SK-N-SH (cell line): ENCODE results near the gene PLIN5. TPM values are rescaled to one million over a fixed set of nuclear protein-coding genes. Genes with fewer than 3 reads are reported as not detected.

Experiments
- CTCF ChIA-PET: fragments of 300-600, 350-600 bp; formaldehyde crosslinking; extraction: SDS; loops from one replicate; lab custom pipeline; 2021; lab: Yijun Ruan, JAX
- POLR2A ChIA-PET: fragments of 350-600 bp; sonication (Branson Sonifier 250); formaldehyde crosslinking; extraction: SDS; loops from one replicate; lab custom pipeline; 2020; ENCODE audit warnings: antibody characterized with exemption, inconsistent platforms; lab: Yijun Ruan, JAX
- DNase-seq: peaks from one replicate; pipeline ENCODE4 v3.0.0; 2012
- H2AFZ ChIP-seq: fragments of 200-600 bp; sonication (generic); 2 replicates; pipeline ENCODE4 v1.8.1; 2016; ENCODE audit warnings: antibody characterized with exemption, mild to moderate bottlenecking, low read depth
- H3F3A ChIP-seq: fragments of 200-600 bp; sonication (generic); replicated peaks from 2 replicates; pipeline ENCODE3; 2016; ENCODE audit warnings: antibody characterized with exemption, mild to moderate bottlenecking; ENCODE audit not compliant: insufficient read depth
- H3K27ac ChIP-seq, 2 experiments: fragments of 200-500 bp in 1 of 2; fragments of 200-600 bp in 1 of 2; sonication (Bioruptor generic) in 1 of 2; sonication (generic), shearing (Covaris generic) in 1 of 2; 2 replicates each; pipeline versions ENCODE4 v1.5.1 to v1.6.1; 2014 to 2016; ENCODE audit warnings: low read depth in 2 of 2, inconsistent platforms in 1 of 2, low read length in 1 of 2, mild to moderate bottlenecking in 1 of 2, mixed read lengths in 1 of 2
- H3K27me3 ChIP-seq: fragments of 200-600 bp; sonication (generic), shearing (Covaris generic); 2 replicates; pipeline ENCODE4 v1.6.1; 2016; ENCODE audit warnings: mixed run types; ENCODE audit not compliant: insufficient read depth
- H3K36me3 ChIP-seq, 2 experiments: fragments of 200-500 bp in 1 of 2; fragments of 200-600 bp in 1 of 2; sonication (Bioruptor generic) in 1 of 2; sonication (generic) in 1 of 2; replicated peaks in 1 of 2; 2 replicates each; pipeline versions ENCODE3 to v1.5.1; 2014 to 2016; ENCODE audit warnings: low read length in 1 of 2, mild to moderate bottlenecking in 1 of 2; ENCODE audit not compliant: insufficient read depth in 2 of 2, control insufficient read depth in 1 of 2
- H3K4me1 ChIP-seq, 2 experiments: fragments of 200-500 bp in 1 of 2; fragments of 200-600 bp in 1 of 2; sonication (Bioruptor generic) in 1 of 2; sonication (generic), shearing (Covaris generic) in 1 of 2; 2 replicates each; pipeline versions ENCODE4 v1.5.1 to v1.6.1; 2014 to 2016; ENCODE audit warnings: low read depth in 1 of 2, low read length in 1 of 2, mixed run types in 1 of 2; ENCODE audit not compliant: insufficient read depth in 2 of 2, control insufficient read depth in 1 of 2
- H3K4me2 ChIP-seq: fragments of 200-600 bp; sonication (generic), shearing (Covaris generic); 2 replicates; pipeline ENCODE4 v1.6.1; 2017; ENCODE audit warnings: mixed run types
- H3K4me3 ChIP-seq, 2 experiments: fragments of 200-500 bp in 1 of 2; fragments of 200-600 bp in 1 of 2; sonication (Bioruptor generic) in 1 of 2; sonication (generic), shearing (Covaris generic) in 1 of 2; 2 replicates each; pipeline versions ENCODE4 v1.5.1 to v1.8.1; 2014 to 2016; ENCODE audit warnings: low read depth in 2 of 2, inconsistent platforms in 1 of 2, low read length in 1 of 2, mild to moderate bottlenecking in 1 of 2, mixed read lengths in 1 of 2, moderate library complexity in 1 of 2
- H3K79me2 ChIP-seq: fragments of 200-600 bp; sonication (generic); 2 replicates; pipeline ENCODE4 v1.8.1; 2017; ENCODE audit warnings: mild to moderate bottlenecking; ENCODE audit not compliant: insufficient read depth
- H3K9ac ChIP-seq: fragments of 200-600 bp; sonication (generic); 2 replicates; pipeline ENCODE4 v1.6.1; 2017; ENCODE audit warnings: mixed run types
- H3K9me2 ChIP-seq: fragments of 200-600 bp; sonication (generic); 2 replicates; pipeline ENCODE4 v1.6.1; 2017; ENCODE audit warnings: mixed run types
- H3K9me3 ChIP-seq: fragments of 200-600 bp; sonication (generic); 2 replicates; pipeline ENCODE4 v1.6.1; 2017; ENCODE audit warnings: mixed run types, mild to moderate bottlenecking, moderate library complexity
- H4K20me1 ChIP-seq: fragments of 200-600 bp; sonication (generic); 2 replicates; pipeline ENCODE4 v1.6.1; 2017; ENCODE audit warnings: mild to moderate bottlenecking, mixed run types; ENCODE audit not compliant: insufficient read depth
- GABPA ChIP-seq: IDR thresholded peaks from 2 replicates; pipeline ENCODE4 v1.4.0; 2012; ENCODE audit warnings: low read depth, mild to moderate bottlenecking
- MEF2A ChIP-seq: IDR thresholded peaks from 2 replicates; pipeline ENCODE4 v1.4.0; 2012; ENCODE audit warnings: low read depth, borderline replicate concordance
- NRF1 ChIP-seq: IDR thresholded peaks from 2 replicates; pipeline ENCODE4 v1.6.1; 2012; ENCODE audit warnings: low read depth, mild to moderate bottlenecking, low read length
- POLR2AphosphoS5 ChIP-seq: IDR thresholded peaks from 2 replicates; pipeline ENCODE4 v1.6.1; 2012; ENCODE audit warnings: low read depth, low read length
- RCOR1 ChIP-seq: fragments of 150-350 bp; IDR thresholded peaks from 2 replicates; pipeline ENCODE4 v1.6.1; 2017; ENCODE audit warnings: antibody characterized with exemption, low read length
- RFX5 ChIP-seq: IDR thresholded peaks from 2 replicates; pipeline ENCODE4 v1.6.1; 2012; ENCODE audit warnings: mild to moderate bottlenecking, improper control_type of control experiment, low read length
- TEAD4 ChIP-seq: IDR thresholded peaks from 2 replicates; pipeline ENCODE4 v1.4.0; 2012; ENCODE audit warnings: mild to moderate bottlenecking, borderline replicate concordance; ENCODE audit not compliant: insufficient read depth
- YY1 ChIP-seq: IDR thresholded peaks from 2 replicates; pipeline ENCODE4 v1.4.0; 2012; ENCODE audit warnings: low read depth, mild to moderate bottlenecking
- WGBS: methylation state at CpG from one replicate; pipeline ENCODE4 v1.1.6; 2017; ENCODE audit warnings: low lambda C conversion rate; 5-methylcytosine and 5-hydroxymethylcytosine counted together
- polyA plus RNA-seq, 3 experiments: library from polyadenylated mRNA; depleted of rRNA; stranded (reverse); fragments of >200 nt; gene quantifications; 2 replicates each; pipeline ENCODE4 v1.2.3, GENCODE V29; 2012
- TF ChIP-seq, protein P1 (sequence below): IDR thresholded peaks from 2 replicates; pipeline ENCODE4 v1.4.0; 2012; ENCODE audit warnings: low read depth, borderline replicate concordance
- TF ChIP-seq, protein P2 (sequence below): IDR thresholded peaks from 2 replicates; pipeline ENCODE4 v1.6.1; 2012; ENCODE audit warnings: mild to moderate bottlenecking, low read depth, low read length, moderate library complexity
- TF ChIP-seq, protein P3 (sequence below): fragments of 200-600 bp; sonication (generic); IDR thresholded peaks from 2 replicates; pipeline ENCODE4 v1.6.1; 2017; ENCODE audit warnings: antibody characterized with exemption, mild to moderate bottlenecking, moderate library complexity
- TF ChIP-seq, protein P4 (sequence below): fragments of 150-350 bp; IDR thresholded peaks from 2 replicates; pipeline ENCODE4 v1.6.1; 2017; ENCODE audit warnings: antibody characterized with exemption, low read length, low read depth, borderline replicate concordance

The PLIN5 gene
- polyA plus RNA-seq, 1 of the 3 experiments (the other 2 are of a cell fraction), result 0.59 TPM

DNA sequence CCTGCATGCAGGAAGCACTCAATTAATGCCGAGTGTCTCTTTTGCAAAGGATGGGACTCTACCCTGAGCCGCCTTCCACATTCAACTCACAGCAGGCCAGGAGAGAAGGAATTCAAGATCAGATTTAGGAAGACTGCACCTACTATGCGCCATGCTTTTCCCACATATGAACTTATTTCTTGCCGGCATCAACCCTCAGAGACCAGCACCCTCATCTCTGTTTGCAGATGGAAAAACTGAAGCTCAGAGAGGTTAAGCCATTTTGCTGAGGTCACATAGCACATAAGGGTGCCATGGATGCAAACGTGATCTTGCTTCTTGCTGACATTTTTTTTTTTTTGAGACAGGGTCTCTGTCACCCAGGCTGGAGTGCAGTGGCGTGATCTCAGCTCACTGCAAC, 38.7 kb upstream of the PLIN5 start:
- no peaks in the 10 kb centered on the region for H3K9me3 ChIP-seq
- CTCF ChIA-PET, result interaction anchor here (0.9 to 13.0 kb wide), 5 partner anchors 26 to 63 kb away, joined by 3 to 200 read pairs (median 3); partner anchors contain the start of gene LRG1
- no peak overlapping the region for H3K9ac ChIP-seq
- H3K4me3 ChIP-seq, result no peak overlapping the region
- no peak for DNase-seq
- TF ChIP-seq, protein P1, sequence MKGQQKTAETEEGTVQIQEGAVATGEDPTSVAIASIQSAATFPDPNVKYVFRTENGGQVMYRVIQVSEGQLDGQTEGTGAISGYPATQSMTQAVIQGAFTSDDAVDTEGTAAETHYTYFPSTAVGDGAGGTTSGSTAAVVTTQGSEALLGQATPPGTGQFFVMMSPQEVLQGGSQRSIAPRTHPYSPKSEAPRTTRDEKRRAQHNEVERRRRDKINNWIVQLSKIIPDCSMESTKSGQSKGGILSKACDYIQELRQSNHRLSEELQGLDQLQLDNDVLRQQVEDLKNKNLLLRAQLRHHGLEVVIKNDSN, result no peak
- TF ChIP-seq NRF1 (no peak), RCOR1 (no peak), GABPA (no peak)
- TF ChIP-seq, protein P2, sequence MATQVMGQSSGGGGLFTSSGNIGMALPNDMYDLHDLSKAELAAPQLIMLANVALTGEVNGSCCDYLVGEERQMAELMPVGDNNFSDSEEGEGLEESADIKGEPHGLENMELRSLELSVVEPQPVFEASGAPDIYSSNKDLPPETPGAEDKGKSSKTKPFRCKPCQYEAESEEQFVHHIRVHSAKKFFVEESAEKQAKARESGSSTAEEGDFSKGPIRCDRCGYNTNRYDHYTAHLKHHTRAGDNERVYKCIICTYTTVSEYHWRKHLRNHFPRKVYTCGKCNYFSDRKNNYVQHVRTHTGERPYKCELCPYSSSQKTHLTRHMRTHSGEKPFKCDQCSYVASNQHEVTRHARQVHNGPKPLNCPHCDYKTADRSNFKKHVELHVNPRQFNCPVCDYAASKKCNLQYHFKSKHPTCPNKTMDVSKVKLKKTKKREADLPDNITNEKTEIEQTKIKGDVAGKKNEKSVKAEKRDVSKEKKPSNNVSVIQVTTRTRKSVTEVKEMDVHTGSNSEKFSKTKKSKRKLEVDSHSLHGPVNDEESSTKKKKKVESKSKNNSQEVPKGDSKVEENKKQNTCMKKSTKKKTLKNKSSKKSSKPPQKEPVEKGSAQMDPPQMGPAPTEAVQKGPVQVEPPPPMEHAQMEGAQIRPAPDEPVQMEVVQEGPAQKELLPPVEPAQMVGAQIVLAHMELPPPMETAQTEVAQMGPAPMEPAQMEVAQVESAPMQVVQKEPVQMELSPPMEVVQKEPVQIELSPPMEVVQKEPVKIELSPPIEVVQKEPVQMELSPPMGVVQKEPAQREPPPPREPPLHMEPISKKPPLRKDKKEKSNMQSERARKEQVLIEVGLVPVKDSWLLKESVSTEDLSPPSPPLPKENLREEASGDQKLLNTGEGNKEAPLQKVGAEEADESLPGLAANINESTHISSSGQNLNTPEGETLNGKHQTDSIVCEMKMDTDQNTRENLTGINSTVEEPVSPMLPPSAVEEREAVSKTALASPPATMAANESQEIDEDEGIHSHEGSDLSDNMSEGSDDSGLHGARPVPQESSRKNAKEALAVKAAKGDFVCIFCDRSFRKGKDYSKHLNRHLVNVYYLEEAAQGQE, result no peak
- TF ChIP-seq, protein P3, sequence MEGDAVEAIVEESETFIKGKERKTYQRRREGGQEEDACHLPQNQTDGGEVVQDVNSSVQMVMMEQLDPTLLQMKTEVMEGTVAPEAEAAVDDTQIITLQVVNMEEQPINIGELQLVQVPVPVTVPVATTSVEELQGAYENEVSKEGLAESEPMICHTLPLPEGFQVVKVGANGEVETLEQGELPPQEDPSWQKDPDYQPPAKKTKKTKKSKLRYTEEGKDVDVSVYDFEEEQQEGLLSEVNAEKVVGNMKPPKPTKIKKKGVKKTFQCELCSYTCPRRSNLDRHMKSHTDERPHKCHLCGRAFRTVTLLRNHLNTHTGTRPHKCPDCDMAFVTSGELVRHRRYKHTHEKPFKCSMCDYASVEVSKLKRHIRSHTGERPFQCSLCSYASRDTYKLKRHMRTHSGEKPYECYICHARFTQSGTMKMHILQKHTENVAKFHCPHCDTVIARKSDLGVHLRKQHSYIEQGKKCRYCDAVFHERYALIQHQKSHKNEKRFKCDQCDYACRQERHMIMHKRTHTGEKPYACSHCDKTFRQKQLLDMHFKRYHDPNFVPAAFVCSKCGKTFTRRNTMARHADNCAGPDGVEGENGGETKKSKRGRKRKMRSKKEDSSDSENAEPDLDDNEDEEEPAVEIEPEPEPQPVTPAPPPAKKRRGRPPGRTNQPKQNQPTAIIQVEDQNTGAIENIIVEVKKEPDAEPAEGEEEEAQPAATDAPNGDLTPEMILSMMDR, result no peak
- TF ChIP-seq, all 33 proteins: peak for 0
- Histone ChIP-seq H3K9me2 (no peaks in the 10 kb centered on the region), H3K36me3 (no peaks in the 10 kb centered on the region), H3K27ac (no peak overlapping the region), H3F3A (peaks cover 12% of the 10 kb centered on the region), H3K4me1 (no peaks in the 10 kb centered on the region), H2AFZ (no peak overlapping the region), H3K4me2 (no peak overlapping the region), H3K79me2 (no peaks in the 10 kb centered on the region), H3K27me3 (no peaks in the 10 kb centered on the region), H4K20me1 (no peaks in the 10 kb centered on the region)
- WGBS, result 46% methylated on average over 5 of the region's 6 CpGs
- POLR2A ChIA-PET, result no interaction called here

DNA sequence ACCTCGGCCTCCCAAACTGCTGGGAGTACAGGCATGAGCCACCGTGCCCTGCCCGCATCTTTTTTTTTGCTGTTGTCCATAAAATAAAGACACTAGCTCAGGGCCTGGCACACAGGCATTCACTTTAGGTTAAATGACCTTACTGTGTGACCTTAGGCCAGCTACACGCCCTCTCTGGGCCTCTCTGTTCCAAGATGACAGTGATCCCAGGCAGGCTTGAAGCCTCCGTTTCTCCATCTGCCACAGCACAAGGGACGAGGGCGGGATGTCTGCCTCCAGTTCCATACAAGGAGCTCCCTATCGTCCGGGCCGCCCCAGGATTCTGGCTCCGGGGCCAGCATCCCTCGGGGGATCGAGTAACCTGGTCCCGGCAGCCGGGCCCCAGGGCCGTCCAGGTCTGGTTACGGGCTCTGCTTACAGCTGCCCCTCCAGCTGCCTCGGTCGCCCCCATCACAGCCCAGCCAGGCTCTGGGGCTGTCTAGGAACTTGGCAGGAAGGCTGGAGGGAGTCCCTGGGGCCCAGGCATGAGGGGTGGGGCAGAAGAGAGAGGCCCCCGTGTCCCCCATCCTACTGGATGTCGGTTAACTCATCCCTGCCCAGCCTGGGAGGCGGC, 36.4 kb upstream of the PLIN5 start:
- Histone ChIP-seq H2AFZ (no peak overlapping the region), H3F3A (peaks cover 11% of the 10 kb centered on the region), H3K9me3 (no peaks in the 10 kb centered on the region), H3K4me3 (no peak overlapping the region), H3K4me1 (no peaks in the 10 kb centered on the region; a peak in 1 of 4 replicates), H3K9ac (no peak overlapping the region), H3K79me2 (no peaks in the 10 kb centered on the region), H4K20me1 (no peaks in the 10 kb centered on the region), H3K4me2 (no peak overlapping the region), H3K9me2 (no peaks in the 10 kb centered on the region), H3K27me3 (no peaks in the 10 kb centered on the region), H3K36me3 (no peaks in the 10 kb centered on the region), H3K27ac (no peak overlapping the region)
- ChIA-PET POLR2A (no interaction called here), CTCF (interaction anchor here (1.0 to 13.0 kb wide), 9 partner anchors 9 to 66 kb away, joined by 4 to 200 read pairs (median 15); partner anchors contain the start of gene SEMA6B)
- DNase-seq, result no peak
- WGBS, result 65% methylated on average over 9 of the region's 22 CpGs
- TF ChIP-seq, protein P4, sequence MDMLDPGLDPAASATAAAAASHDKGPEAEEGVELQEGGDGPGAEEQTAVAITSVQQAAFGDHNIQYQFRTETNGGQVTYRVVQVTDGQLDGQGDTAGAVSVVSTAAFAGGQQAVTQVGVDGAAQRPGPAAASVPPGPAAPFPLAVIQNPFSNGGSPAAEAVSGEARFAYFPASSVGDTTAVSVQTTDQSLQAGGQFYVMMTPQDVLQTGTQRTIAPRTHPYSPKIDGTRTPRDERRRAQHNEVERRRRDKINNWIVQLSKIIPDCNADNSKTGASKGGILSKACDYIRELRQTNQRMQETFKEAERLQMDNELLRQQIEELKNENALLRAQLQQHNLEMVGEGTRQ, result no peak
- TF ChIP-seq RFX5 (no peak), TEAD4 (no peak), POLR2AphosphoS5 (no peak), MEF2A (no peak), YY1 (no peak)
- TF ChIP-seq, protein P1, result no peak
- TF ChIP-seq, protein P2, result no peak
